H1 (cell line): ENCODE results near the gene ATPAF1.

Experiments
- HDAC2 ChIP-seq, 2 experiments: fragments of 300-600 bp in 1 of 2; sonication (generic) in 1 of 2; IDR thresholded peaks; 2 replicates each; pipeline ENCODE4 v1.6.1; 2011 to 2012; ENCODE audit warnings: low read depth in 2 of 2, low read length in 2 of 2, mild to moderate bottlenecking in 2 of 2, moderate library complexity in 2 of 2, borderline replicate concordance in 1 of 2, inconsistent platforms in 1 of 2
- JUND ChIP-seq: IDR thresholded peaks from 2 replicates; pipeline ENCODE4 v1.6.1; 2011; ENCODE audit warnings: mild to moderate bottlenecking, improper control_type of control experiment, low read length
- MAFK ChIP-seq: IDR thresholded peaks from 2 replicates; pipeline ENCODE4 v1.6.1; 2012; ENCODE audit warnings: low read depth, mild to moderate bottlenecking, improper control_type of control experiment, low read length
- POLR2A ChIP-seq, 2 experiments: IDR thresholded peaks; 1 replicate in 1 of 2; 2 replicates in 1 of 2; pipeline ENCODE4 v1.6.1; 2011; ENCODE audit warnings: low read depth in 2 of 2, low read length in 2 of 2, mild to moderate bottlenecking in 2 of 2; ENCODE audit errors: control extremely low read depth in 1 of 2
- TAF1 ChIP-seq: IDR thresholded peaks from 2 replicates; pipeline ENCODE4 v1.6.1; 2011; ENCODE audit warnings: mild to moderate bottlenecking, low read depth, low read length
- TCF12 ChIP-seq: IDR thresholded peaks from 2 replicates; pipeline ENCODE4 v1.6.1; 2011; ENCODE audit warnings: low read depth, mild to moderate bottlenecking, low read length
- TF ChIP-seq, protein P1 (sequence below), 3 experiments: IDR thresholded peaks; 1 replicate in 2 of 3; 2 replicates in 1 of 3; pipeline versions ENCODE4 v1.5.1 to v1.6.1; 2011; ENCODE audit warnings: low read length in 3 of 3, mild to moderate bottlenecking in 3 of 3, inconsistent platforms in 2 of 3, low read depth in 1 of 3, moderate library complexity in 1 of 3; ENCODE audit not compliant: insufficient read depth in 1 of 3; ENCODE audit errors: control extremely low read depth in 1 of 3

DNA sequence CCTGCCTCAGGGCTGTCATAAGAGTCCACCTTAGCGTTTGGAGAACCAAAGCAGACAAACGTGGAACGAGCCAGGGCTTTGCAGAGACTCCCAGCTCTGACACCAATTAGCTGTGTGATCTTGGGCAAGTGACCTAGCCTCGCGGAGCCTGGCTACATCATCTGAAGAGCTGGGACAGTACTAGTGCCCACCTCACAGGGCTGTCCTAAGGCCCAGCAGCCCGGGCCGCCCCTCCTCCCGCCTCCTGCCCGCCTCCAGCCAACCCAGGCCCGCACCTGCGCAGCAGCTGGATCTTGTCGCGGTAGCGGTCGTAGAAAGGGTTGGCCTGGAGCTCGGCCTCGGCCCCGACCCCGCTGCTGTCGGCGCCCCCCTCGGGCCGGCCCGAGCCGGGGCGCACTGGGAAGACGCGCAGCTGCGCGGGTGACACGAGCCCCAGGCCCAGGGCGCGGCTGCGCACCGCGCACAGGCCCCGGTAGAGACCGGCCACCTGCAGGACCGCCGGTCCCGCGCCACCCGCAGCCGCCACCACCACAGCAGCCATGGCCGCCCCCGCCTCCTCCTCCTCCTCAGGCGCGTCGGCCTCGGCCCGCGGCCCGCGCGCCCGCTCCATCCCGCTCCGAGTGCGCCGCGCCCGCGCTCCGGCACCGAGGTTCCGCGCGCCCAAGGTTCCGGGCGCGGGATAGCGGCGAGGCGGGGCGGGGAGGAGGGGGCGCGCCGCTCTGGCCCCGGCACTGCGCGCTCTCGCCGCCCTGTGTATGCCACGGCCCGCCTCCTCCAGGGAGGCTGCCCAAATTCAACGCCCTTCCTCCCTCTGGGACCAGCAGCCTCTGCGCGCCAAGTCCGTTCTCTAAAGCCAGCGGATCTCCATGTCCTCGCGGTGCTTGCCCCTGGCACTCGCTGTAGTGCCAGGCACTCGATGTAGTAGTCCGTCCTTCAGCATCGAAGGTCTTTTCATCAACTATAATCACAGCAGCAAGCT, at the start of gene ATPAF1:
- TF ChIP-seq TAF1 (peak; percentile 91), JUND (no peak), HDAC2 (IDR thresholded peaks at IDR 0.05; ENCODE audit: borderline replicate concordance in 1 of 2, low read depth in 2 of 2, low read length in 2 of 2) (0 out of 4 replicates have a peak, but pooled peaks have one; percentile 20 to 23), POLR2A (IDR thresholded peaks at IDR 0.05; ENCODE audit: control extremely low read depth in 1 of 2, low read depth in 2 of 2, low read length in 2 of 2) (peak; percentile 63 to 92), TCF12 (no peak), MAFK (no peak)
- TF ChIP-seq, protein P1, sequence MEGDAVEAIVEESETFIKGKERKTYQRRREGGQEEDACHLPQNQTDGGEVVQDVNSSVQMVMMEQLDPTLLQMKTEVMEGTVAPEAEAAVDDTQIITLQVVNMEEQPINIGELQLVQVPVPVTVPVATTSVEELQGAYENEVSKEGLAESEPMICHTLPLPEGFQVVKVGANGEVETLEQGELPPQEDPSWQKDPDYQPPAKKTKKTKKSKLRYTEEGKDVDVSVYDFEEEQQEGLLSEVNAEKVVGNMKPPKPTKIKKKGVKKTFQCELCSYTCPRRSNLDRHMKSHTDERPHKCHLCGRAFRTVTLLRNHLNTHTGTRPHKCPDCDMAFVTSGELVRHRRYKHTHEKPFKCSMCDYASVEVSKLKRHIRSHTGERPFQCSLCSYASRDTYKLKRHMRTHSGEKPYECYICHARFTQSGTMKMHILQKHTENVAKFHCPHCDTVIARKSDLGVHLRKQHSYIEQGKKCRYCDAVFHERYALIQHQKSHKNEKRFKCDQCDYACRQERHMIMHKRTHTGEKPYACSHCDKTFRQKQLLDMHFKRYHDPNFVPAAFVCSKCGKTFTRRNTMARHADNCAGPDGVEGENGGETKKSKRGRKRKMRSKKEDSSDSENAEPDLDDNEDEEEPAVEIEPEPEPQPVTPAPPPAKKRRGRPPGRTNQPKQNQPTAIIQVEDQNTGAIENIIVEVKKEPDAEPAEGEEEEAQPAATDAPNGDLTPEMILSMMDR (IDR thresholded peaks at IDR 0.05; ENCODE audit: control extremely low read depth in 1 of 3, insufficient read depth in 1 of 3, low read depth in 1 of 3, low read length in 3 of 3), result no peak; a peak in 1 of 4 replicates
